ENCODE data around the gene COMP.

GRCh38 chr19:18774782-18775444 lies 16.2 kb downstream of the COMP start:
- no peak for TF ChIP-seq ZNF565 (CRISPR knock-in tag; conservative IDR thresholded peaks at IDR 0.05; ENCODE audit: low read depth)
- TF ChIP-seq TOX (CRISPR knock-in tag; IDR thresholded peaks at IDR 0.05; ENCODE audit: borderline replicate concordance) = no peak
- TF ChIP-seq PATZ1 (CRISPR knock-in tag; IDR thresholded peaks at IDR 0.05; ENCODE audit: borderline replicate concordance) = no peak

Data from SK-N-SH treated with all-trans-retinoic acid at 6 μM for 48 hours (cell line).